Subcutaneous adipose tissue (tissue), 4 donors: ENCODE results near the gene JMJD8. TPM values are rescaled to one million over a fixed set of nuclear protein-coding genes. Genes with fewer than 3 reads are reported as not detected.

Source experiments
- total RNA-seq, 4 donors: library from RNA; depleted of rRNA; stranded (reverse); fragments of >200 nt; gene quantifications; one replicate each; pipeline ENCODE4 v1.1.0, GENCODE V29; 2016
- TF ChIP-seq, protein P1 (sequence below): fragments of 450-650 bp; IDR thresholded peaks from one replicate; pipeline ENCODE4 v1.5.1; 2016; ENCODE audit warnings: low read depth, mild to moderate bottlenecking, control low read depth, antibody characterized with exemption, moderate library complexity

The JMJD8 gene
- total RNA-seq, 4 donors from 2014 or later, result 27.4 to 67.8 (median 49.3) TPM

DNA sequence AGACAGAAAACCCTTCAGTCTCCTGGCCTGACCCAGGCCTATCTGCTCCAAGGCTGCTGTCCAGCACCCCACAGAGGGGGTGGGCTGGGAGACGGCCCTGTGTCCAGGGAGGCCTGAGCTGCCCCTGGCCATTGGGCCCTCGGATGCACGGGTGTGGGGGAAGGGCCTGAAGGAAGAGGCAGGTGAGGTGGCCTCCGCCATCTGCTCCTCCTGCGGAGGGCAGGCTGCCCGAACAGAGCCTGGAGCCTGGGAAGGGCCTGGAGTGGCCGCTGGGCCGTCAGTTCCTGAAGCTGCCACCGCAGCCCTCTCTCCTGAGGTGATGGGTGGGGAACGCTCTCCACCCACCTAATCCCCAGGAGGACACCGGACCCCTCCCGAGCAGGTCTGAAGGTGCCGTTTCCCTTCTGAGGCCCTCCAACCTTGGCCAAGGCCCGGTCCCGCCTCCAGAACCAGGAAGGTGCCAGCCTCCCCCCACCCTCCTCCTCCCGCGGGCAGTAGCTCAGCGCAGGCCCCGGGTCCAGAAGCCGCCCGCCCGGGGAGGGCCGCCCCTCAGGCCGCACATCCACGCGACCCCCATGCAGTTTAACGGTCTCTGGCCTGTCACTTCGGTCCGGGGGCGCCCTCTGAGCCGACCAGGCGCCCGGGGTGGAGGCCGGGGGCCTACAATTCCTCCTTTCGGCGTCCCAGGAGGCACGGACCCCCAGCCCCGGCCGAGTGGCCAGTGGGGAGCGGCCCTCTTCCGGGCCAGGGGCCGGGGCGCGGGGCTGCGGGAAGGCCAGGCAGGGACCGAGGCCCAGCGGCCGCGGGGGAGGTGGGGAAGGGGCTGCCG lies 20.6 kb upstream of the JMJD8 start:
- TF ChIP-seq, protein P1, sequence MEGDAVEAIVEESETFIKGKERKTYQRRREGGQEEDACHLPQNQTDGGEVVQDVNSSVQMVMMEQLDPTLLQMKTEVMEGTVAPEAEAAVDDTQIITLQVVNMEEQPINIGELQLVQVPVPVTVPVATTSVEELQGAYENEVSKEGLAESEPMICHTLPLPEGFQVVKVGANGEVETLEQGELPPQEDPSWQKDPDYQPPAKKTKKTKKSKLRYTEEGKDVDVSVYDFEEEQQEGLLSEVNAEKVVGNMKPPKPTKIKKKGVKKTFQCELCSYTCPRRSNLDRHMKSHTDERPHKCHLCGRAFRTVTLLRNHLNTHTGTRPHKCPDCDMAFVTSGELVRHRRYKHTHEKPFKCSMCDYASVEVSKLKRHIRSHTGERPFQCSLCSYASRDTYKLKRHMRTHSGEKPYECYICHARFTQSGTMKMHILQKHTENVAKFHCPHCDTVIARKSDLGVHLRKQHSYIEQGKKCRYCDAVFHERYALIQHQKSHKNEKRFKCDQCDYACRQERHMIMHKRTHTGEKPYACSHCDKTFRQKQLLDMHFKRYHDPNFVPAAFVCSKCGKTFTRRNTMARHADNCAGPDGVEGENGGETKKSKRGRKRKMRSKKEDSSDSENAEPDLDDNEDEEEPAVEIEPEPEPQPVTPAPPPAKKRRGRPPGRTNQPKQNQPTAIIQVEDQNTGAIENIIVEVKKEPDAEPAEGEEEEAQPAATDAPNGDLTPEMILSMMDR, result no peak

DNA sequence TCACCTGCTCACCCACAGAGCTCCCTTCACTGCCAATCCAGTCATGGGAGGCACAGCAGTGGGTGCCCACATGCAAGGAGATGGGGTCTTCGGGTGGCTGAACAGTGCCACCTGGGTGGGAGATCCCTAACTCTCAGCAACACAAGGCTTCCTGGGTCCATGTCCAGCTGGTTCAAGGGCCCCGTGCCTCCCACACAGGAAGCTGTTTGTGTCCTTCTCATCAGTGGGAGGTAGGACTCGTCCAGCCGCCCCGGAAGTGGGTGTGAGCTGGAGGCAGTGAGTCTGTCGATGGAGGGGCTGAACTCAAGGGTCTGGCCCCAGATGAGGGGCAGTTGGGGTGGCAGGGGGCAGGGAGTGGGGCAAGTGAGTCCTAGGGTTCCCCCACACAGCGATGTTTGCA lies 19.9 kb upstream of the JMJD8 start:
- TF ChIP-seq, protein P1, result no peak

DNA sequence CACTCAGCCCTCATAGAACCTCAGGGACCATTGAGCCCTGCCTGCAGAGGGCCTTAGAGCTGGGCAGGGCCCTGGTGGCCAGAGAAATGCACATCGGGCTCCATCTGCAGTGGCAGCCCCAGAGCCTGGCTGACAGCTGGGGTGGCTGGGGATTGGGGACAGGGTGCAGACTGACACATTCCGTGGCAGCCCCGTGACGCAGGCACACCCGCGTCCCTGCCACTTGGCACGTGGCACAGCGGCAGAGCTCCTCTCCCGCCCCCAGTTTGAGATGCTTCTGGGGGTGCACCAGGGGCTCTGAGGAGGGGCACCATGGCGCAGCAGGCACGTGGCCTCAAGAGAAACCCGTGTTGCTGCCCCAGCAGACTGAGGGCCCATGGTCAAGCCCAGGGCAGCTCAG lies 19.3 kb upstream of the JMJD8 start:
- TF ChIP-seq, protein P1, result no peak

GRCh38 chr16:702341-702740 lies 18.2 kb upstream of the JMJD8 start:
- TF ChIP-seq, protein P1, result no peak

- TF ChIP-seq, protein P1, result no peak
Measured at GRCh38 chr16:700684-701584, 16.8 kb upstream of the JMJD8 start.

- TF ChIP-seq, protein P1, result no peak
Measured at GRCh38 chr16:698911-699671, 15.0 kb upstream of the JMJD8 start.
